Caco-2 (cell line): Measurements from ENCODE around the gene SALL1. TPM values are rescaled to one million over a fixed set of nuclear protein-coding genes. Genes with fewer than 3 reads are reported as not detected.

Experiments
- BruUV-seq: library from RNA; stranded (reverse); fragments of 400-500 nt; replicated peaks from 2 replicates; lab custom pipeline; 2021; lab: Mats Ljungman, UMichigan
- CTCF ChIA-PET: fragments of 300-600 bp; sonication (Branson Sonifier 250); formaldehyde crosslinking; loops from one replicate; lab custom pipeline; 2022; ENCODE audit warnings: antibody characterized with exemption; lab: Charles Lee
- POLR2A ChIA-PET: fragments of 300-600 bp; sonication (Branson Sonifier 250); formaldehyde crosslinking; loops from one replicate; lab custom pipeline; 2022; ENCODE audit warnings: antibody characterized with exemption; lab: Charles Lee
- DNase-seq, 2 experiments: peaks; one replicate each; pipeline versions ENCODE4 v3.0.0 to v3.0.0-alpha.2; 2020 to 2022
- H3K27me3 ChIP-seq: replicated peaks from 2 replicates; pipeline ENCODE4 v1.6.0; 2011; ENCODE audit warnings: low read length; ENCODE audit not compliant: control insufficient read depth, insufficient read depth
- H3K36me3 ChIP-seq: 2 replicates; pipeline ENCODE4 v1.5.1; 2011; ENCODE audit warnings: low read length; ENCODE audit not compliant: control insufficient read depth, insufficient read depth
- H3K4me1 ChIP-seq: fragments of 250-450 bp; sonication (Bioruptor Pico); 2 replicates; pipeline ENCODE4 v1.5.1; 2020; ENCODE audit warnings: mild to moderate bottlenecking
- H3K4me3 ChIP-seq: 2 replicates; pipeline ENCODE4 v1.5.1; 2011; ENCODE audit warnings: low read depth, mild to moderate bottlenecking, control low read depth, low read length
- H3K9me3 ChIP-seq: fragments of 250-450 bp; sonication (Bioruptor Pico); 2 replicates; pipeline ENCODE4 v1.5.1; 2020; ENCODE audit warnings: mild to moderate bottlenecking, moderate library complexity
- H3K27ac Mint-ChIP-seq: one replicate; pipeline ENCODE4 v1.8.0; 2022; ENCODE audit warnings: mixed read lengths; ENCODE audit not compliant: unreplicated experiment
- H3K27me3 Mint-ChIP-seq: one replicate; pipeline ENCODE4 v1.8.0; 2022; ENCODE audit warnings: mixed read lengths; ENCODE audit not compliant: insufficient read depth, unreplicated experiment
- H3K36me3 Mint-ChIP-seq: one replicate; pipeline ENCODE4 v1.8.0; 2022; ENCODE audit warnings: mild to moderate bottlenecking, mixed read lengths; ENCODE audit not compliant: insufficient read depth, unreplicated experiment
- H3K4me1 Mint-ChIP-seq: one replicate; pipeline ENCODE4 v1.8.0; 2022; ENCODE audit warnings: low read depth, mixed read lengths; ENCODE audit not compliant: unreplicated experiment
- H3K4me3 Mint-ChIP-seq: one replicate; pipeline ENCODE4 v1.8.0; 2022; ENCODE audit warnings: mild to moderate bottlenecking, moderate library complexity, mixed read lengths; ENCODE audit not compliant: unreplicated experiment
- H3K9me3 Mint-ChIP-seq: one replicate; pipeline ENCODE4 v1.8.0; 2022; ENCODE audit warnings: mixed read lengths; ENCODE audit not compliant: unreplicated experiment
- CTCF ChIP-seq, 2 experiments: fragments of 200-600 bp in 1 of 2; IDR thresholded peaks; 1 replicate in 1 of 2; 2 replicates in 1 of 2; pipeline versions ENCODE4 v1.5.1 to v1.8.0; 2011 to 2022; ENCODE audit warnings: antibody characterized with exemption in 1 of 2, control low read depth in 1 of 2, inconsistent platforms in 1 of 2, low read depth in 1 of 2, low read length in 1 of 2, mild to moderate bottlenecking in 1 of 2, moderate library complexity in 1 of 2; ENCODE audit not compliant: insufficient read depth in 1 of 2, severe bottlenecking in 1 of 2, unreplicated experiment in 1 of 2
- intact Hi-C: fragments of 100-400 bp; cut with micrococcal nuclease; formaldehyde crosslinking; loops from one replicate; pipeline ENCODE4 v1.10.0; 2022; ENCODE audit not compliant: unreplicated experiment
- total RNA-seq: library from RNA; stranded (reverse); gene quantifications from 2 replicates; pipeline ENCODE4 v1.2.3, GENCODE V29; 2022

SALL1 gene
- total RNA-seq, 1 experiment from 2014 or later, result not detected

DNA sequence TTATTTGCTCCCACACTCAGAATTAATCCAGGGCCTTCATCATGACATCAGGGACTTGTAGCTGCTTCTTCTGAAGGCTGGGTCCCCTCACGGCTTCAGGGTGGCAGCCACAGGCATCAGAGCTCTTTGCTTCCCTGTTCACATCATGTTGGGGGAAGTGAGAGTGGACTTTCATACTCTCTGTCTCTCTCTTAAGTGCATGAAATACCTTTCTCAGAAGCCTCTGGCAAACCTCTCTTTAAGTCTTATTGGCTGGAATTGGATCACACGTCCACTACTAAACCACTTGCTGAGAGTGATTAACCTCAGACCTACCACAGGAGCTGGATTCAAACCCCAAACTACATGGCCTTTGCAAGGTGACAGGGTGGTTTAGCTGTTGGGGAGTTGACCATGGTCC lies 17.7 kb upstream of the SALL1 start:
- Mint-ChIP-seq H3K4me1 (no peaks in the 10 kb centered on the region), H3K27me3 (peaks cover 3% of the 10 kb centered on the region), H3K27ac (no peak overlapping the region), H3K9me3 (no peaks in the 10 kb centered on the region), H3K36me3 (no peaks in the 10 kb centered on the region), H3K4me3 (no peak overlapping the region)
- Histone ChIP-seq H3K9me3 (no peaks in the 10 kb centered on the region), H3K4me3 (no peak overlapping the region), H3K27me3 (no peaks in the 10 kb centered on the region), H3K36me3 (no peaks in the 10 kb centered on the region), H3K4me1 (peaks cover 5% of the 10 kb centered on the region; the same call in 1 of the 2 replicates)
- no TSS peak for BruUV-seq
- no peak for DNase-seq
- intact Hi-C loops, result no loop called here
- CTCF ChIA-PET, result no interaction called here
- no peak for TF ChIP-seq CTCF (IDR thresholded peaks at IDR 0.05; ENCODE audit: insufficient read depth in 1 of 2, low read depth in 1 of 2, low read length in 1 of 2, severe bottlenecking in 1 of 2, unreplicated experiment in 1 of 2)
- POLR2A ChIA-PET, result no interaction called here

DNA sequence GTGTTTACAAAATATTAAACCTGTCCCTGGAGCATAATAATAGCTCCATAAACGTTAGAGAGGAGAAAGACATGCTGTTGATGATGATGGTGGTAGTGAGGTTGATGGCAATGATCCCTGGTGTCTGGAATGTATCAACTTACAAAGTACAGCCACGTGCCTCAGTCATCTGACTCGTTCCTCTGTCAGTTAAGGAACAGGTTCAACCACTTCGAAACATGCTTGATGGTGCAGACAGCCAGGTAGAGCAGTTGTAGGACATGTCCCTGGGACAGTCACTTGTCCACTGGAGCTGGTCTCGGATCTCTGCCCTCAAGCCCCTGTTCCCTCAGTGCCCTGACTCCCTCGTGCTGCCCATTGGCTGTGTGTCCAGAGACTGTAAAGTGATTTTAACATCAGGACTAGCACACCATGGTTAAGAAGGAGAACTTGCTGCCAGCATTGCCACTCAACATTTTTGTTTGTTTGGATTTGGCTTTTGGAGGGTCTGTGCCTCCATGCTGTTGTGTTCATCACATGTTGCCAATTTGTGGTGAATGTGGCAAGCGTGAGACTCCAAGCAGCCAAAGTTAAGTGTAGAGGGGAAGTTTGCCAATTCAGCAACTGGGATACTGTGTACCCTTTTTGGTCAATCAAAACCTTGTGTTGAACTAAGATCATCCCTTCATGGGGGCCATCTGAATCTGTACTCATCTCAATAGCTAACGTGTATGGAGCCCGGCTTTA lies 16.3 kb upstream of the SALL1 start:
- intact Hi-C loops, result no loop called here
- Histone ChIP-seq H3K4me3 (no peak overlapping the region), H3K9me3 (no peaks in the 10 kb centered on the region), H3K27me3 (no peaks in the 10 kb centered on the region), H3K36me3 (no peaks in the 10 kb centered on the region), H3K4me1 (peaks cover 5% of the 10 kb centered on the region; the same call in 1 of the 2 replicates)
- Mint-ChIP-seq H3K4me1 (no peaks in the 10 kb centered on the region), H3K27me3 (peaks cover 3% of the 10 kb centered on the region), H3K27ac (no peak overlapping the region), H3K9me3 (no peaks in the 10 kb centered on the region), H3K4me3 (no peak overlapping the region), H3K36me3 (no peaks in the 10 kb centered on the region)
- no peak for DNase-seq
- no peak for TF ChIP-seq CTCF (IDR thresholded peaks at IDR 0.05; ENCODE audit: insufficient read depth in 1 of 2, low read depth in 1 of 2, low read length in 1 of 2, severe bottlenecking in 1 of 2, unreplicated experiment in 1 of 2)
- ChIA-PET POLR2A (no interaction called here), CTCF (no interaction called here)
- no TSS peak for BruUV-seq

- intact Hi-C loops, result no loop called here
- Mint-ChIP-seq H3K27ac (no peak overlapping the region), H3K4me1 (no peaks in the 10 kb centered on the region), H3K9me3 (no peaks in the 10 kb centered on the region), H3K4me3 (no peak overlapping the region), H3K27me3 (peaks cover 3% of the 10 kb centered on the region), H3K36me3 (no peaks in the 10 kb centered on the region)
- peaks cover 5% of the 10 kb centered on the region; the same call in 1 of the 2 replicates for H3K4me1 ChIP-seq
- ChIA-PET POLR2A (no interaction called here), CTCF (no interaction called here)
- H3K27me3 ChIP-seq, result no peaks in the 10 kb centered on the region
- no peak for TF ChIP-seq CTCF (IDR thresholded peaks at IDR 0.05; ENCODE audit: insufficient read depth in 1 of 2, low read depth in 1 of 2, low read length in 1 of 2, severe bottlenecking in 1 of 2, unreplicated experiment in 1 of 2)
- no TSS peak for BruUV-seq
- H3K36me3 ChIP-seq, result no peaks in the 10 kb centered on the region
- no peak for DNase-seq
- H3K4me3 ChIP-seq, result no peak overlapping the region
- H3K9me3 ChIP-seq, result no peaks in the 10 kb centered on the region
Measured at GRCh38 chr16:51166541-51166940, 15.5 kb upstream of the SALL1 start.
